Sigmoid colon (tissue), 7 donors: Measurements from ENCODE around the gene C1orf122. TPM values are rescaled to one million over a fixed set of nuclear protein-coding genes. Genes with fewer than 3 reads are reported as not detected.
A peak's percentile ranks its signal among the peaks of the same experiment; 100 is the strongest.

ENCODE experiments used
- DNase-seq: peaks from one replicate; pipeline ENCODE4 v3.0.0-alpha.2; 2019
- H3K27ac ChIP-seq, 4 donors: fragments of 200-600 bp; sonication (generic); one replicate each; pipeline ENCODE4 v1.5.1; 2016 to 2019; ENCODE audit warnings: mild to moderate bottlenecking in 1 of 4
- H3K27me3 ChIP-seq, 3 donors: fragments of 200-600 bp; sonication (generic); one replicate each; pipeline ENCODE4 v1.5.1; 2019; ENCODE audit warnings: mild to moderate bottlenecking in 1 of 3
- H3K36me3 ChIP-seq, 4 donors: fragments of 200-600 bp; sonication (generic); one replicate each; pipeline ENCODE4 v1.5.1; 2016 to 2019
- H3K4me1 ChIP-seq, 4 donors: fragments of 200-600 bp; sonication (generic); one replicate each; pipeline ENCODE4 v1.5.1; 2017 to 2019
- H3K4me3 ChIP-seq, 4 donors: fragments of 200-600 bp; sonication (generic); one replicate each; pipeline ENCODE4 v1.5.1; 2017 to 2019; ENCODE audit warnings: mild to moderate bottlenecking in 2 of 4, moderate library complexity in 1 of 4
- H3K9me3 ChIP-seq, 4 donors: fragments of 200-600 bp in 3 of 4; sonication (generic) in 3 of 4; one replicate each; pipeline versions ENCODE4 v1.5.1 to v1.6.1; 2013 to 2019
- EP300 ChIP-seq, 4 donors: sonication (generic); formaldehyde crosslinking; IDR thresholded peaks; one replicate each; pipeline ENCODE4 v1.6.1; 2017; ENCODE audit warnings: antibody characterized with exemption in 4 of 4
- POLR2A ChIP-seq, 2 donors: fragments of 450-650 bp; IDR thresholded peaks; one replicate each; pipeline ENCODE4 v1.6.1; 2016; ENCODE audit warnings: antibody characterized with exemption in 2 of 2, mild to moderate bottlenecking in 2 of 2, moderate library complexity in 2 of 2
- POLR2AphosphoS5 ChIP-seq, 4 donors: sonication (generic); formaldehyde crosslinking; IDR thresholded peaks; one replicate each; pipeline ENCODE4 v1.6.1; 2017; ENCODE audit warnings: antibody characterized with exemption in 4 of 4
- WGBS, 2 donors: extraction: QIAGEN DNeasy Blood & Tissue Kit; methylation state at CpG; one replicate each; pipeline ENCODE4 v1.1.7; 2013; 5-methylcytosine and 5-hydroxymethylcytosine counted together
- intact Hi-C: fragments of 100-400 bp; cut with DNase I; formaldehyde crosslinking; loops from one replicate; pipeline ENCODE4 v1.15.1; 2023
- polyA plus RNA-seq, 3 donors: library from polyadenylated mRNA; stranded (reverse); fragments of 200-250 nt; gene quantifications; one replicate each; pipeline ENCODE4 v1.2.3, GENCODE V29; 2013
- total RNA-seq, 4 donors: library from RNA; depleted of rRNA; stranded (reverse); fragments of >200 nt; gene quantifications; one replicate each; pipeline ENCODE4 v1.1.0, GENCODE V29; 2016
- TF ChIP-seq, protein P1 (sequence below), 4 experiments: fragments of 450-650 bp in 3 of 4; fragments of 200-600 bp in 1 of 4; IDR thresholded peaks; one replicate each; pipeline ENCODE4 v1.5.1; 2016 to 2019; ENCODE audit warnings: antibody characterized with exemption in 4 of 4, mild to moderate bottlenecking in 3 of 4, moderate library complexity in 2 of 4
- donor health status: healthy with polysubstance abuse.
- donor health status: Bipolar disorder and iron deficiency.
- donor health status: healthy.

Gene C1orf122
- total and polyA plus RNA-seq, 7 donors = 43.2 to 105 (median 61.9) TPM

DNA sequence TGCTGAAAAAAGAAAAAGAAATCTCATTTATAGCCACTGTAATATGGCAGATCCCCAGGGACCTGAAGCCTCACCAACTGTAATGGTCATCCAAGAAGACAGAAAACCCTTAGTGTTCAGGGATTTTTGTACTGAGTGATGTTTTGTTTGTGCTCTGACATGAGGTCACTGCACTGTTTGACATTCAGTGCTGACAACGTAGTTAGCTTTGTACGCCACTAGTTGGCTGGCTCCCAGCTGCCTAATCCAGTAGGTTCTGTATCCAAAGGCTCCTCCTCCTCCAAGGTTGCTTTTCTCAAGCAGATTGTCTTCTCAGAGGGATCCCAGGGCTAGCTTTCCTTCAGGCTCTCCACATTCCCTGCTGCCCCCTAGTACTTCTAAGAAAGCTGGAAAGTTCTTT is 9.9 kb downstream of the C1orf122 start:
- DNase-seq = no peak
- Histone ChIP-seq H3K9me3 (no peaks in the 10 kb centered on the region), H3K4me3 (no peak overlapping the region), H3K27me3 (no peaks in the 10 kb centered on the region), H3K36me3 (peaks cover 15 to 76% (median 26%) of the 10 kb centered on the region in 4 donors), H3K27ac (peak overlapping the region in 1 of 4 donors; percentile 72), H3K4me1 (no peaks in the 10 kb centered on the region)
- WGBS, 2 donors = 15 to 59% methylated on average over 2 of the region's 2 CpGs
- TF ChIP-seq EP300 (IDR thresholded peaks at IDR 0.05) = no peak
- TF ChIP-seq POLR2AphosphoS5 (IDR thresholded peaks at IDR 0.05) = no peak
- TF ChIP-seq, protein P1, sequence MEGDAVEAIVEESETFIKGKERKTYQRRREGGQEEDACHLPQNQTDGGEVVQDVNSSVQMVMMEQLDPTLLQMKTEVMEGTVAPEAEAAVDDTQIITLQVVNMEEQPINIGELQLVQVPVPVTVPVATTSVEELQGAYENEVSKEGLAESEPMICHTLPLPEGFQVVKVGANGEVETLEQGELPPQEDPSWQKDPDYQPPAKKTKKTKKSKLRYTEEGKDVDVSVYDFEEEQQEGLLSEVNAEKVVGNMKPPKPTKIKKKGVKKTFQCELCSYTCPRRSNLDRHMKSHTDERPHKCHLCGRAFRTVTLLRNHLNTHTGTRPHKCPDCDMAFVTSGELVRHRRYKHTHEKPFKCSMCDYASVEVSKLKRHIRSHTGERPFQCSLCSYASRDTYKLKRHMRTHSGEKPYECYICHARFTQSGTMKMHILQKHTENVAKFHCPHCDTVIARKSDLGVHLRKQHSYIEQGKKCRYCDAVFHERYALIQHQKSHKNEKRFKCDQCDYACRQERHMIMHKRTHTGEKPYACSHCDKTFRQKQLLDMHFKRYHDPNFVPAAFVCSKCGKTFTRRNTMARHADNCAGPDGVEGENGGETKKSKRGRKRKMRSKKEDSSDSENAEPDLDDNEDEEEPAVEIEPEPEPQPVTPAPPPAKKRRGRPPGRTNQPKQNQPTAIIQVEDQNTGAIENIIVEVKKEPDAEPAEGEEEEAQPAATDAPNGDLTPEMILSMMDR (IDR thresholded peaks at IDR 0.05) = no peak
- TF ChIP-seq POLR2A (IDR thresholded peaks at IDR 0.05) = no peak
- intact Hi-C loops = no loop called here

GRCh38 chr1:37821481-37821880 is 13.9 kb downstream of the C1orf122 start:
- Histone ChIP-seq H3K27me3 (no peaks in the 10 kb centered on the region), H3K27ac (no peak overlapping the region), H3K4me3 (no peak overlapping the region), H3K9me3 (no peaks in the 10 kb centered on the region), H3K36me3 (peaks cover 16 to 78% (median 24%) of the 10 kb centered on the region in 4 donors), H3K4me1 (no peaks in the 10 kb centered on the region)
- DNase-seq = no peak
- 90 to 92% methylated on average over 2 of the region's 2 CpGs for WGBS, 2 donors
- TF ChIP-seq EP300 (IDR thresholded peaks at IDR 0.05) (no peak), POLR2A (IDR thresholded peaks at IDR 0.05) (no peak), POLR2AphosphoS5 (IDR thresholded peaks at IDR 0.05) (no peak)
- TF ChIP-seq, protein P1 (IDR thresholded peaks at IDR 0.05) = no peak
- intact Hi-C loops = no loop called here

GRCh38 chr1:37822906-37823815 is 15.6 kb downstream of the C1orf122 start:
- intact Hi-C loops = no loop called here
- H3K36me3 ChIP-seq = peaks cover 13 to 68% (median 23%) of the 10 kb centered on the region in 4 donors
- no peak for DNase-seq
- no peak for TF ChIP-seq EP300 (IDR thresholded peaks at IDR 0.05)
- TF ChIP-seq, protein P1 (IDR thresholded peaks at IDR 0.05) = no peak
- no peak overlapping the region for H3K27ac ChIP-seq
- WGBS, 2 donors = 91 to 94% methylated on average over 9 of the region's 9 CpGs
- no peaks in the 10 kb centered on the region for H3K9me3 ChIP-seq
- no peaks in the 10 kb centered on the region for H3K27me3 ChIP-seq
- H3K4me3 ChIP-seq = no peak overlapping the region
- no peaks in the 10 kb centered on the region for H3K4me1 ChIP-seq

DNA sequence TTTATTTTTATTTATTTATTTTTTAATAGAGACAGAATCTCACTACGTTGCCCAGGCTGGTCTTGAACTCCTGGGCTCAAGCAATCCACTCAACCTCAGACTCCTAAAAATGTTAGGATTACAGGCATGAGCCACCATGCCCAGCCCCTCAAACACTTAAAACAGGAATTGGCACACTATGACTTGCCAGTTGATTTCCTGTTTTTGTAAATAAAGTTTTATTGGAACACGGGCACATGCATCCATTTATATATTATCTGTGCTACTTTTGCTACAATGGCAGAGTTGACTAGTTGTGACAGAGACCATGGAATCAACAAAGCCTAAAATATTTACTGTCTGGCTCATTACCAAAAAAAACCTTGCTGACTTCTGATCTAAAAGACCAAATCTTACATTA is 16.4 kb downstream of the C1orf122 start:
- Histone ChIP-seq H3K27ac (no peak overlapping the region), H3K27me3 (no peaks in the 10 kb centered on the region), H3K4me3 (no peak overlapping the region), H3K9me3 (no peaks in the 10 kb centered on the region), H3K4me1 (no peaks in the 10 kb centered on the region), H3K36me3 (peaks cover 13 to 71% (median 23%) of the 10 kb centered on the region in 4 donors)
- DNase-seq = no peak
- 91 to 94% methylated on average over 2 of the region's 2 CpGs for WGBS, 2 donors
- TF ChIP-seq EP300 (IDR thresholded peaks at IDR 0.05) (no peak), POLR2A (IDR thresholded peaks at IDR 0.05) (no peak), POLR2AphosphoS5 (IDR thresholded peaks at IDR 0.05) (no peak)
- TF ChIP-seq, protein P1 (IDR thresholded peaks at IDR 0.05) = no peak
- intact Hi-C loops = no loop called here
